Liver (tissue), 3 donors: ENCODE results near the gene RNFT2.

Experiments
- ATF3 ChIP-seq: IDR thresholded peaks from 2 replicates; pipeline ENCODE4 v1.6.1; 2016; ENCODE audit warnings: antibody characterized with exemption
- CTCF ChIP-seq: fragments of 150-350 bp; IDR thresholded peaks from 2 replicates; pipeline ENCODE4 v1.5.1; 2017; ENCODE audit warnings: improper control_type of control experiment, low read depth, low read length; ENCODE audit not compliant: missing input control
- FOXA1 ChIP-seq: IDR thresholded peaks from 2 replicates; pipeline ENCODE4 v1.6.1; 2016; ENCODE audit warnings: antibody characterized with exemption
- MAX ChIP-seq: IDR thresholded peaks from 2 replicates; pipeline ENCODE4 v1.6.1; 2016; ENCODE audit warnings: antibody characterized with exemption
- REST ChIP-seq: IDR thresholded peaks from 2 replicates; pipeline ENCODE4 v1.6.1; 2016; ENCODE audit warnings: antibody characterized with exemption, mild to moderate bottlenecking
- TAF1 ChIP-seq: conservative IDR thresholded peaks from 2 replicates; pipeline ENCODE4 v1.6.1; 2016; ENCODE audit warnings: antibody characterized with exemption, mild to moderate bottlenecking
- donor health status: healthy.
- donor health status: healthy.

GRCh38 chr12:116695464-116695725, 42.7 kb upstream of the RNFT2 start:
- TF ChIP-seq CTCF (no peak), TAF1 (no peak), FOXA1 (no peak), ATF3 (no peak), MAX (no peak), REST (no peak)
